Left kidney (tissue), 2 donors: ENCODE measurements around the gene PCDHAC1. TPM values are rescaled to one million over a fixed set of nuclear protein-coding genes. Genes with fewer than 3 reads are reported as not detected.

Experiments
- DNase-seq: peaks from one replicate; pipeline ENCODE4 v3.0.0-alpha.2; 2013
- polyA plus RNA-seq: library from polyadenylated mRNA; unstranded; fragments of 120-200 nt; gene quantifications from one replicate; pipeline ENCODE4 v1.2.1, GENCODE V29; 2013; ENCODE audit not compliant: insufficient read length

The PCDHAC1 gene
- polyA plus RNA-seq, 1 donor: 0.13 TPM

GRCh38 chr5:140967226-140967893 is 41.3 kb downstream of the PCDHAC1 start:
- no peak for DNase-seq

- no peak for DNase-seq
These were observed 43.8 kb downstream of the PCDHAC1 start for GRCh38 chr5:140969880-140970279.

GRCh38 chr5:140973550-140973949 is 47.5 kb downstream of the PCDHAC1 start:
- DNase-seq: no peak

- DNase-seq: no peak
These were observed 50.9 kb downstream of the PCDHAC1 start for GRCh38 chr5:140977003-140977402.

GRCh38 chr5:140978260-140978659 is 52.2 kb downstream of the PCDHAC1 start:
- no peak for DNase-seq

GRCh38 chr5:140978983-140979382 is 52.9 kb downstream of the PCDHAC1 start:
- no peak for DNase-seq

Other genes starting within 250 kb of the PCDHAC1 start
- 83.4 TPM for gene HARS1, start 234.9 kb upstream of the PCDHAC1 start, polyA plus RNA-seq
- gene HARS2, start 234.8 kb upstream of the PCDHAC1 start, polyA plus RNA-seq: 61.0 TPM
- gene ZMAT2, start 225.9 kb upstream of the PCDHAC1 start, polyA plus RNA-seq: 124 TPM
- gene PCDHA1, start 140.2 kb upstream of the PCDHAC1 start, polyA plus RNA-seq: not detected
- gene PCDHA2, start 131.4 kb upstream of the PCDHAC1 start, polyA plus RNA-seq: 0.20 TPM
- 0.47 TPM for gene PCDHA3, start 125.2 kb upstream of the PCDHAC1 start, polyA plus RNA-seq
- 1.00 TPM for gene PCDHA4, start 119.2 kb upstream of the PCDHAC1 start, polyA plus RNA-seq
- 0.18 TPM for gene PCDHA5, start 104.7 kb upstream of the PCDHAC1 start, polyA plus RNA-seq
- 0.38 TPM for gene PCDHA6, start 98.3 kb upstream of the PCDHAC1 start, polyA plus RNA-seq
- gene PCDHA7, start 92.0 kb upstream of the PCDHAC1 start, polyA plus RNA-seq: 0.35 TPM
- gene PCDHA8, start 85.1 kb upstream of the PCDHAC1 start, polyA plus RNA-seq: 0.17 TPM
- gene PCDHA9, start 77.9 kb upstream of the PCDHAC1 start, polyA plus RNA-seq: 0.03 TPM
- 0.62 TPM for gene PCDHA10, start 70.4 kb upstream of the PCDHAC1 start, polyA plus RNA-seq
- 0.52 TPM for gene PCDHA11, start 57.3 kb upstream of the PCDHAC1 start, polyA plus RNA-seq
- gene PCDHA12, start 51.0 kb upstream of the PCDHAC1 start, polyA plus RNA-seq: 0.23 TPM
- gene PCDHA13, start 44.2 kb upstream of the PCDHAC1 start, polyA plus RNA-seq: not detected
- 0.93 TPM for gene PCDHAC2, start 40.2 kb downstream of the PCDHAC1 start, polyA plus RNA-seq
- 0.13 TPM for gene PCDHB1, start 125.1 kb downstream of the PCDHAC1 start, polyA plus RNA-seq
- gene PCDHB2, start 168.3 kb downstream of the PCDHAC1 start, polyA plus RNA-seq: 6.6 TPM
- gene PCDHB3, start 174.2 kb downstream of the PCDHAC1 start, polyA plus RNA-seq: 2.3 TPM
- gene PCDHB4, start 195.5 kb downstream of the PCDHAC1 start, polyA plus RNA-seq: 1.9 TPM
- gene PCDHB5, start 208.9 kb downstream of the PCDHAC1 start, polyA plus RNA-seq: 7.5 TPM
- gene PCDHB6, start 223.8 kb downstream of the PCDHAC1 start, polyA plus RNA-seq: 3.5 TPM
- 4.5 TPM for gene PCDHB7, start 246.3 kb downstream of the PCDHAC1 start, polyA plus RNA-seq